HG02981 (cell line): ENCODE results near the gene IL16.

Source experiments
- ATAC-seq: cut with Tn5 transposase; IDR thresholded peaks from one replicate; pipeline ENCODE4 v1.9.1; 2021; ENCODE audit warnings: mild to moderate bottlenecking, moderate library complexity; ENCODE audit not compliant: unreplicated experiment

Gene IL16

GRCh38 chr15:81289910-81290309, 93.2 kb downstream of the IL16 start:
- ATAC-seq: no peak

GRCh38 chr15:81291916-81292522, 95.3 kb downstream of the IL16 start:
- ATAC-seq: no peak

GRCh38 chr15:81292523-81293001, 95.9 kb downstream of the IL16 start:
- peak; percentile 33 for ATAC-seq

- ATAC-seq: peak; percentile 62
Measured at GRCh38 chr15:81293728-81294515, 97.2 kb downstream of the IL16 start.

- no peak for ATAC-seq
Measured at GRCh38 chr15:81294516-81294880, 97.8 kb downstream of the IL16 start.

- no peak for ATAC-seq
Measured at GRCh38 chr15:81295486-81296121, 98.9 kb downstream of the IL16 start.

GRCh38 chr15:81296186-81296585, 99.5 kb downstream of the IL16 start:
- ATAC-seq: no peak

GRCh38 chr15:81296673-81297072, 100.0 kb downstream of the IL16 start:
- ATAC-seq: peak; percentile 39

- ATAC-seq: no peak
Measured at GRCh38 chr15:81297147-81297572, 100.5 kb downstream of the IL16 start.

- ATAC-seq: no peak
Measured at GRCh38 chr15:81297603-81298575, 101.2 kb downstream of the IL16 start.

- no peak for ATAC-seq
Measured at GRCh38 chr15:81298611-81299010, 101.9 kb downstream of the IL16 start.

- ATAC-seq: no peak
Measured at GRCh38 chr15:81299156-81299555, 102.5 kb downstream of the IL16 start.

GRCh38 chr15:81299630-81300273, 103.1 kb downstream of the IL16 start:
- ATAC-seq: no peak

GRCh38 chr15:81301385-81301784, 104.7 kb downstream of the IL16 start:
- ATAC-seq: no peak

GRCh38 chr15:81301815-81302399, 105.2 kb downstream of the IL16 start:
- peak; percentile 77 for ATAC-seq

GRCh38 chr15:81302701-81303109, 106.0 kb downstream of the IL16 start:
- peak; percentile 19 for ATAC-seq

- no peak for ATAC-seq
Measured at GRCh38 chr15:81303244-81304225, 106.9 kb downstream of the IL16 start.

- no peak for ATAC-seq
Measured at GRCh38 chr15:81304226-81304625, 107.5 kb downstream of the IL16 start.

GRCh38 chr15:81308260-81308659, 111.6 kb downstream of the IL16 start:
- no peak for ATAC-seq
